Activated naive CD8-positive, alpha-beta T cell treated with anti-CD3 and anti-CD28 coated beads, Interleukin-2, amount 50 U/mL, for 24 hours (primary cell): Measurements from ENCODE around the gene KRTAP12-1.
"Not testable (repeated sequence)": the region's sequence is repeated elsewhere in the genome, so short reads cannot be mapped to it uniquely, and the experiment has no call there.

Experiments
- ATAC-seq: fragments of 150-1000 bp; cut with Tn5 transposase; one replicate; pipeline ENCODE4 v1.10.0; 2021
- DNase-seq: peaks from one replicate; pipeline ENCODE4 v3.0.0; 2021
- H3K27ac Mint-ChIP-seq: one replicate; pipeline ENCODE4 v1.8.0; 2021; ENCODE audit warnings: mild to moderate bottlenecking, mixed read lengths
- H3K27me3 Mint-ChIP-seq: one replicate; pipeline ENCODE4 v1.8.0; 2021; ENCODE audit warnings: mixed read lengths
- H3K36me3 Mint-ChIP-seq: one replicate; pipeline ENCODE4 v1.8.0; 2021; ENCODE audit warnings: low read depth, mixed read lengths
- H3K4me1 Mint-ChIP-seq: one replicate; pipeline ENCODE4 v1.8.0; 2021; ENCODE audit warnings: mixed read lengths
- H3K4me3 Mint-ChIP-seq: one replicate; pipeline ENCODE4 v1.8.0; 2021; ENCODE audit warnings: mild to moderate bottlenecking, moderate library complexity, mixed read lengths
- H3K9me3 Mint-ChIP-seq: one replicate; pipeline ENCODE4 v1.8.0; 2021; ENCODE audit warnings: mixed read lengths

Gene KRTAP12-1

DNA sequence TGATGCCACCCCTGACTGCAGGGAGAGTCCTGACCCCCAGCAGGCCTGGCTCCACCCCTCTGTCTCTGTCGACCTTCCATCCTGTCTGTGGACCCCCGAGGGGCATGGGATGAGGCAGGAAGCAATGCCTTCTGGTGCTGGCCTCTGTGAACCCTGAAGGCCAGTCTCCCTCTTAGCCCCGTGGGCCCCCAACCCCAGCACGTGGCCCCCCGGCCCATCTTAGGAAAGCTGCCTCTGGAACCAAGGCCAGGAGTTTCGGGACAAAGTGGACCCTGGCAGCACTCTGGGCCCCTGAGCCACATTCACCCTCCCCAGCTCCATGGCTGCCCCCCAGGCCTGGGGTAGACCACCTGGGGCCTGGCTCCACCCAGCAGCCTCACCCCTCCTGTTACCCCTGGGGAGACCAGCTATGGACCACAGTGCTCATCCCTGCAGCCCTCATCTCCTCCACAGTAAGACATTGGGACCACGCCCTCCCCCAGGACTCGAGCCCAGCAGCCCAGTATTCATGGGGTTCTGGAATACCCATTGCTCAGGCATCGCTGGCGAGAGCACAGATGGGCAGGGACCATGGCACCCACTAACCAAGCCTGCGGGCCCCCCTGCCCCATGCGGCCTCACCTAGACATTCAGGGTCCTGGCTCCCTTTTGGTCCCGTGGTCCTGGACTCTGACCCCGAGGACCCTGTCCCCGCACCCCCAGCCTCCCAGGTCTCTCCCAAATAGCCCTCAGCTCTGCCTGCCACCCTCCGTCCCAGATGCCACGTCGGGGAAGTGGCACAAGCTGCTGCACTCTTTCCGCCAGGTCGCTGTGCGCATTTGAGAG, 43.2 kb downstream of the KRTAP12-1 start:
- not testable (repeated sequence) for ATAC-seq, DNase-seq, H3K27ac Mint-ChIP-seq, H3K36me3 Mint-ChIP-seq, H3K27me3 Mint-ChIP-seq, H3K4me1 Mint-ChIP-seq, H3K4me3 Mint-ChIP-seq
- peaks cover 30% of the 10 kb centered on the region for H3K9me3 Mint-ChIP-seq

DNA sequence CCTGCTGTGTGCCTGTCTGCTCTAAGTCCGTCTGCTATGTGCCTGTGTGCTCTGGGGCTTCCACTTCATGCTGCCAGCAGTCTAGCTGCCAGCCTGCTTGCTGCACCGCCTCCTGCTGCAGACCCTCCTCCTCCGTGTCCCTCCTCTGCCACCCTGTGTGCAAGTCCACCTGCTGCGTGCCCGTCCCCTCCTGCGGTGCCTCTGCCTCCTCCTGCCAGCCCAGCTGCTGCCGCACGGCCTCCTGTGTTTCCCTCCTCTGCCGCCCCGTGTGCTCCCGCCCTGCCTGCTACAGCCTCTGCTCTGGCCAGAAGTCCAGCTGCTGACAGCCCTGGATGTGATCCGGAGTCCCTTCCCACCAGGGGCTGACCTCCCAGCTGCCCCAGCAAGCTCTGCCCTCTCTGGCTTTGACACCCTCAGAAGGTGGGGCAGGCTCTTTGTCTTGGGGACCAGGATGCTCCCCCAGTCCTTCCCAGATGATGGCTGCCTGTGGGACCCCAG, 44.1 kb downstream of the KRTAP12-1 start:
- not testable (repeated sequence) for DNase-seq, H3K4me3 Mint-ChIP-seq, H3K36me3 Mint-ChIP-seq, ATAC-seq, H3K27ac Mint-ChIP-seq, H3K4me1 Mint-ChIP-seq, H3K27me3 Mint-ChIP-seq
- peaks cover 29% of the 10 kb centered on the region for H3K9me3 Mint-ChIP-seq

DNA sequence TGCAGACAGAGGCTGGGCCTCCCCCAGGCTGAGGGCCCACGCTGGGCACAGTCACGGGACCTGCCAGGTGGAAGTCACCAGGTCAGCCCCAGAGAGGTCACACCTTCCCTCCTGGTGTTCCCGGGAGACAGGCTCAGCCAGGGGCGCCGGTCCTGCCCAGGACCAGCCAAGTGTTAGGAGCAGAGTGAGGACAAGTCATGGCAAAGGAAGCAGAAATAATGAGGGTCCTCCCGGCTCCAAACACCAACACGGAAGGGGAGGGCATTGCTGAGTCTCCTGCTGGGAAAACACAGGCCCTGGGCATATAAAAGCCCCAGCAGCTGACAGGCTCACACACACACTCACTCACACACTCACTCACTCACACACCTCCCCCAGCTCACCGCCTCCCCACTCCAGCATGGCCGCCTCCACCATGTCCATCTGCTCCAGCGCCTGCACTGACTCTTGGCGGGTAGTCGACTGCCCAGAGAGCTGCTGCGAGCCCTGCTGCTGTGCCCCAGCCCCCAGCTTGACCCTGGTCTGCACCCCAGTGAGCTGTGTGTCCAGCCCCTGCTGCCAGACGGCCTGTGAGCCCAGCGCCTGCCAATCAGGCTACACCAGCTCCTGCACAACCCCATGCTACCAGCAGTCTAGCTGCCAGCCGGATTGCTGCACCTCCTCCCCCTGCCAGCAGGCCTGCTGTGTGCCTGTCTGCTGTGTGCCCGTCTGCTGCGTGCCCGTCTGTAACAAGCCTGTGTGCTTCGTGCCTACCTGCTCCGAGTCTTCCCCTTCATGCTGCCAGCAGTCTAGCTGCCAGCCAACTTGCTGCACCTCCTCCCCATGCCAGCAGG, 44.7 kb downstream of the KRTAP12-1 start, which contains the start of gene KRTAP10-10:
TSS of gene KRTAP10-10 (plus strand) at position 339 of the 833 bp plus-strand sequence. CDS start at position 401, 62 bp downstream.
- Mint-ChIP-seq H3K27ac (no peak within 1 kb of the TSS), H3K4me1 (no peaks in the 10 kb centered on the region), H3K36me3 (no peaks in the 10 kb centered on the region), H3K4me3 (no peak within 1 kb of the TSS), H3K27me3 (no peaks in the 10 kb centered on the region), H3K9me3 (peaks cover 28% of the 10 kb centered on the region)
- ATAC-seq (no peak), DNase-seq (no peak)

DNA sequence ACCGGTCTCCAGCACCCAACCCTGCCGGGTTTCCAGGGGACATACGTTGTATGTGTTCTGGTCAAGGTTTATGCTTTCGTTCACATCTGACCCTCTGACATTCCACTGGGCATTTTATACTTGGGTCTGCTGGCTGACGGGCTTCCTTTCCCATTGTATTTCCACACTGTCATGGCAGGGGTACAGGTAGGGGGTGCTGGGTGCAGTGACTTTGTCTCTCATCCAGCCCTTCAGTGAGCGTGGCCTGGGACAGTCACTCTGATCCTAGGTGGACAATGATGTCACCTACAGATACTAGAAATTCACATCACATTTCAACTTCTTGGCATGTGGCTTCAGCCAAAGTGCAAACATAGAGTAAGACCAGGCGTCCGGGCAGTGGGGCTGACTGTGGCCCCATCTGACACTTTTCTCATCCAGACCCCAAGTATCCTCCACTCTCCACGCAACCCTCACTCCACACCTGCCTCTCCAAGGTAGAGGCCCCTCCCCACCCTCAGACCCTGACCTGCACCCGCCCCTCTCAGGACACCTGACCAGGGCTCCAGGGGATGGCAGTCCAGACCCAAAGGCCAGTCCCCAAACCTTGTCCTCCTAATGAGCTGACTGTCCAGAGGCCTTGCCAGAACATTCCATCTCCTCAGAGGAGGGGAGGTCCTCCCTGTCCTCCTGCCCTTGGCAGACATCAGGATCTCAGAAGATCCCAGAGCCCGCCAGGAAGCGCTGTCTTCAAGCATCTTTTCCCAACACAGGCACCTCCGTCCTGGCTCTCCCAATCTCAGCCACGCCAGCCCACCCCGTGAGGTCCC, 45.5 kb downstream of the KRTAP12-1 start:
- DNase-seq (no peak), ATAC-seq (no peak)
- peaks cover 31% of the 10 kb centered on the region for H3K9me3 Mint-ChIP-seq
- H3K4me1 Mint-ChIP-seq, result no peaks in the 10 kb centered on the region
- H3K36me3 Mint-ChIP-seq, result peaks cover 5% of the 10 kb centered on the region
- no peak overlapping the region for H3K4me3 Mint-ChIP-seq
- no peaks in the 10 kb centered on the region for H3K27me3 Mint-ChIP-seq
- H3K27ac Mint-ChIP-seq, result no peak overlapping the region

DNA sequence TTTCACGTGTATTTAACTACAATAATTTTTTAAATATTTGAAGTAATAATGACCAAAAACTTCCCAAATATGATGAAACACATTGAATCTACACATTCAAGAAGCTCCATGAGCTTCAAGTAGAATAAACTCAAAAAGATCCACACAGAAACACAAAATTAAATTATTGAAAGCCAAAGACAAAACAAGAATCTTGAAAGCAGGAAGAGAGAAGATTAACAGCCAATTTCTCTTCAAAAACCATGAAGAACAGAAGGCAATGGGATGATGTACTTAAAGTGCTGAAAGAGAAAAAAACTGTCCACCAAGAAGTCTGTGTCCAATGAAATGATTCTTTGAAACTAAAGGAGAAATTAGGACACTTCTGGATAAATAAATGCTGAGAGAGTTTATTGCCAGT, 49.9 kb downstream of the KRTAP12-1 start:
- DNase-seq (no peak), ATAC-seq (no peak)
- H3K36me3 Mint-ChIP-seq, result peaks cover 12% of the 10 kb centered on the region
- H3K9me3 Mint-ChIP-seq, result peaks cover 43% of the 10 kb centered on the region
- peaks cover 18% of the 10 kb centered on the region for H3K4me1 Mint-ChIP-seq
- H3K27ac Mint-ChIP-seq, result no peak overlapping the region
- H3K4me3 Mint-ChIP-seq, result no peak overlapping the region
- no peaks in the 10 kb centered on the region for H3K27me3 Mint-ChIP-seq
